WTC11 (cell line): ENCODE data around the gene LENEP. TPM values are rescaled to one million over a fixed set of nuclear protein-coding genes. Genes with fewer than 3 reads are reported as not detected.
A peak's percentile ranks its signal among the peaks of the same experiment; 100 is the strongest.

Experiments
- ATAC-seq: fragments of 200-7000 bp; cut with Tn5 transposase; 2 replicates; pipeline ENCODE4 v1.10.0; 2021; ENCODE audit warnings: mild to moderate bottlenecking, moderate library complexity
- CTCF ChIA-PET: fragments of 300-600 bp; sonication (Branson Sonifier 250); formaldehyde crosslinking; loops from one replicate; lab custom pipeline; 2021; ENCODE audit warnings: antibody characterized with exemption; lab: Charles Lee
- POLR2A ChIA-PET: fragments of 350-600 bp; sonication (Branson Sonifier 250); formaldehyde crosslinking; loops from one replicate; lab custom pipeline; 2021; ENCODE audit warnings: antibody characterized with exemption; lab: Charles Lee
- DNase-seq: peaks from one replicate; pipeline ENCODE4 v3.0.0; 2021; ENCODE audit warnings: low spot score
- H3K27ac Mint-ChIP-seq: 2 replicates; pipeline ENCODE4 v1.8.0; 2021; ENCODE audit warnings: mixed read lengths
- H3K27me3 Mint-ChIP-seq: 2 replicates; pipeline ENCODE4 v1.8.0; 2021; ENCODE audit warnings: low read depth, mild to moderate bottlenecking, moderate library complexity, mixed read lengths
- H3K36me3 Mint-ChIP-seq: 2 replicates; pipeline ENCODE4 v1.8.0; 2021; ENCODE audit warnings: mixed read lengths
- H3K4me1 Mint-ChIP-seq: 2 replicates; pipeline ENCODE4 v1.8.0; 2022; ENCODE audit warnings: mixed read lengths
- H3K4me3 Mint-ChIP-seq: 2 replicates; pipeline ENCODE4 v1.8.0; 2021; ENCODE audit warnings: mild to moderate bottlenecking, moderate library complexity, mixed read lengths
- H3K9me3 Mint-ChIP-seq: 2 replicates; pipeline ENCODE4 v1.8.0; 2021; ENCODE audit warnings: mixed read lengths
- ATF1 ChIP-seq: sonication (generic); formaldehyde crosslinking; IDR thresholded peaks from 2 replicates; pipeline ENCODE4 v1.8.1; 2023; ENCODE audit warnings: mild to moderate bottlenecking, moderate library complexity, missing genetic modification reagents
- ELF4 ChIP-seq: sonication (generic); formaldehyde crosslinking; IDR thresholded peaks from 2 replicates; pipeline ENCODE4 v1.8.1; 2022; ENCODE audit warnings: low read depth, mild to moderate bottlenecking, moderate library complexity, missing genetic modification reagents
- FOXP1 ChIP-seq: sonication (generic); formaldehyde crosslinking; IDR thresholded peaks from 2 replicates; pipeline ENCODE4 v1.8.0; 2022; ENCODE audit warnings: missing genetic modification reagents, mild to moderate bottlenecking, moderate library complexity, borderline replicate concordance
- MXD4 ChIP-seq: fragments of 250-450 bp; sonication (Bioruptor Pico); IDR thresholded peaks from 2 replicates; pipeline ENCODE4 v1.8.0; 2021; ENCODE audit warnings: mild to moderate bottlenecking, moderate library complexity, borderline replicate concordance
- NFE2L1 ChIP-seq: sonication (generic); formaldehyde crosslinking; IDR thresholded peaks from 2 replicates; pipeline ENCODE4 v1.8.1; 2023; ENCODE audit warnings: missing genetic modification reagents
- NR2C2 ChIP-seq: sonication (generic); formaldehyde crosslinking; IDR thresholded peaks from 2 replicates; pipeline ENCODE4 v1.8.0; 2022; ENCODE audit warnings: mild to moderate bottlenecking, missing genetic modification reagents
- SP1 ChIP-seq: sonication (generic); formaldehyde crosslinking; conservative IDR thresholded peaks from 2 replicates; pipeline ENCODE4 v1.8.1; 2022; ENCODE audit warnings: missing genetic modification reagents
- TP53 ChIP-seq: sonication (generic); formaldehyde crosslinking; IDR thresholded peaks from 2 replicates; pipeline ENCODE4 v1.8.1; 2023; ENCODE audit warnings: mild to moderate bottlenecking, missing genetic modification reagents
- ZBTB21 ChIP-seq: sonication (generic); formaldehyde crosslinking; IDR thresholded peaks from 2 replicates; pipeline ENCODE4 v1.8.1; 2023; ENCODE audit warnings: mild to moderate bottlenecking, missing genetic modification reagents, borderline replicate concordance
- ZNF121 ChIP-seq: sonication (generic); formaldehyde crosslinking; IDR thresholded peaks from 2 replicates; pipeline ENCODE4 v1.8.0; 2023; ENCODE audit warnings: missing genetic modification reagents
- ZNF232 ChIP-seq: sonication (generic); formaldehyde crosslinking; IDR thresholded peaks from 2 replicates; pipeline ENCODE4 v1.8.0; 2022; ENCODE audit warnings: mild to moderate bottlenecking, missing genetic modification reagents
- total RNA-seq: library from RNA; stranded (reverse); gene quantifications from 3 replicates; pipeline ENCODE4 v1.2.3, GENCODE V29; 2021
- TF ChIP-seq, protein P1 (sequence below): sonication (generic); formaldehyde crosslinking; IDR thresholded peaks from 2 replicates; pipeline ENCODE4 v1.8.1; 2023; ENCODE audit warnings: mild to moderate bottlenecking, moderate library complexity, missing genetic modification reagents
- TF ChIP-seq, protein P2 (sequence below): fragments of 250-450 bp; sonication (Bioruptor Pico); conservative IDR thresholded peaks from 2 replicates; pipeline ENCODE4 v1.9.0; 2021; ENCODE audit warnings: mild to moderate bottlenecking
- TF ChIP-seq, protein P3 (sequence below): sonication (generic); formaldehyde crosslinking; IDR thresholded peaks from 2 replicates; pipeline ENCODE4 v1.8.1; 2023; ENCODE audit warnings: mild to moderate bottlenecking, missing genetic modification reagents
- TF ChIP-seq, protein P4 (sequence below): sonication (generic); formaldehyde crosslinking; IDR thresholded peaks from 2 replicates; pipeline ENCODE4 v1.8.1; 2022; ENCODE audit warnings: mild to moderate bottlenecking, missing genetic modification reagents, moderate library complexity, borderline replicate concordance
- TF ChIP-seq, protein P5 (sequence below): sonication (generic); formaldehyde crosslinking; IDR thresholded peaks from 2 replicates; pipeline ENCODE4 v1.8.0; 2022; ENCODE audit warnings: mild to moderate bottlenecking, missing genetic modification reagents

Gene LENEP
- total RNA-seq, 1 experiment from 2014 or later = 1.2 TPM

DNA sequence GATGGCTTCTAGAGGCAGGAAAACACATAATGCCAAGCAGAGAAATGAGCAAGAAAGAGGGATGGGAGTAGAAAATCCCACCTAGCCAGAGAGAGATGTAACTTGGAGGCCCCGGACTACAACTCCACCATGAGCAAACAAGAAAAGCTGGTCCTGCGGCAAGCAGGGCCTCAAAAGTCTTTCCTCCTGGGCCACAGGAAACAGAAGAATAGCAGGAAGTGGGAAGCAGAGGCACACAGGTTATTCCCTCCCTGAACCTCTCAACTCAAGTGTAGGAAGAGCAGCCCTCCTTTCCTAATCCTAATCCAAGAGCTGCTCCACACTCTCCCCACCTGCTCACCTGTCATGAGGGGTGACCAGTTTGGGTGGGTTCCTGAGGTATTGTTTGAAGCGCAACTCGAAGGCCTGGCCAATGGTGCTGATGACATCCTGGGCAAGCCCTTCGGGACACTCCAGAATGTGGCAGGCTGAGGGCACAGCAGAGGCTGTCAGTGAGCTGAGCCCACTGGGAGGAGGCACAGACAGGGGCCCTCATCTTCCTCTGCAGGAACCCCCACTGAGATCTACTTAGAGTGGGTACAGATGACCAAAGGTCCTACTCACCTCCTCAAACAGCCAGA is 25.9 kb upstream of the LENEP start:
- no peaks in the 10 kb centered on the region for H3K27me3 Mint-ChIP-seq
- ChIA-PET CTCF (interaction anchor here (8.3 kb wide), 1 partner anchor 30 kb away, joined by 176 read pairs; the partner anchor contains the start of genes LENEP and ZBTB7B), POLR2A (interaction anchor here (1.0 to 7.3 kb wide), 2 partner anchors 11 to 31 kb away, joined by 3 to 176 read pairs; partner anchors contain the start of genes LENEP and ZBTB7B)

DNA sequence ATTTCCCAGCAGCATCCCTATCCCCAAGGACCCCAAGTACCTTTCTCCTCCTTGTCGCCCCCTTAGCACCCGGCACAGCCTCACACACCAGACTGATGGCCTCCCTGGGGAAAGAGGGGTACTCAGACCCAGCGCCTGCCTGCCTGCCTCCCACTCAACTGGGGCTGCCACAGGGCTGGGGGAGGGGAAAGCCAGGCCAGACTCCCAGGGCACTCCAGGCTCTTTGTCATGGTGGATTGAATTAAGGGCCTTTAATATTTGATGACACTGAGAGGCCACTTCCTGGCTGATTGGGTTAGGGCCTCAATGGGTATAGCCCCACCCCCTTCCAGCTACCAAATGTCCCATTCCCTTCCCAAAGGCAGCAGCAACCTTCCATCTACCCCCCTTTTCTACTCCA is 24.7 kb upstream of the LENEP start:
- no peak overlapping the region for H3K4me3 Mint-ChIP-seq
- ChIA-PET CTCF (interaction anchor here (0.7 to 8.3 kb wide), 3 partner anchors 25 to 93 kb away, joined by 5 to 176 read pairs (median 6); partner anchors contain the start of genes LENEP and ZBTB7B), POLR2A (interaction anchor here (0.9 to 7.3 kb wide), 5 partner anchors 12 to 49 kb away, joined by 3 to 176 read pairs (median 66); partner anchors contain the start of genes FLAD1, LENEP, PBXIP1 and ZBTB7B)
- H3K27me3 Mint-ChIP-seq = no peaks in the 10 kb centered on the region
- ATAC-seq = no peak
- TF ChIP-seq TP53 (CRISPR knock-in tag) (no peak), NFE2L1 (CRISPR knock-in tag) (no peak), ZNF232 (CRISPR knock-in tag) (no peak), ATF1 (CRISPR knock-in tag) (no peak), SP1 (CRISPR knock-in tag) (no peak), ELF4 (CRISPR knock-in tag) (no peak), ZNF121 (CRISPR knock-in tag) (no peak), NR2C2 (no peak), MXD4 (CRISPR knock-in tag) (no peak), ZBTB21 (CRISPR knock-in tag) (no peak)
- TF ChIP-seq, protein P1, sequence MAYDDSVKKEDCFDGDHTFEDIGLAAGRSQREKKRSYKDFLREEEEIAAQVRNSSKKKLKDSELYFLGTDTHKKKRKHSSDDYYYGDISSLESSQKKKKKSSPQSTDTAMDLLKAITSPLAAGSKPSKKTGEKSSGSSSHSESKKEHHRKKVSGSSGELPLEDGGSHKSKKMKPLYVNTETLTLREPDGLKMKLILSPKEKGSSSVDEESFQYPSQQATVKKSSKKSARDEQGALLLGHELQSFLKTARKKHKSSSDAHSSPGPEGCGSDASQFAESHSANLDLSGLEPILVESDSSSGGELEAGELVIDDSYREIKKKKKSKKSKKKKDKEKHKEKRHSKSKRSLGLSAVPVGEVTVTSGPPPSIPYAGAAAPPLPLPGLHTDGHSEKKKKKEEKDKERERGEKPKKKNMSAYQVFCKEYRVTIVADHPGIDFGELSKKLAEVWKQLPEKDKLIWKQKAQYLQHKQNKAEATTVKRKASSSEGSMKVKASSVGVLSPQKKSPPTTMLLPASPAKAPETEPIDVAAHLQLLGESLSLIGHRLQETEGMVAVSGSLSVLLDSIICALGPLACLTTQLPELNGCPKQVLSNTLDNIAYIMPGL (CRISPR knock-in tag) = no peak
- TF ChIP-seq, protein P2, sequence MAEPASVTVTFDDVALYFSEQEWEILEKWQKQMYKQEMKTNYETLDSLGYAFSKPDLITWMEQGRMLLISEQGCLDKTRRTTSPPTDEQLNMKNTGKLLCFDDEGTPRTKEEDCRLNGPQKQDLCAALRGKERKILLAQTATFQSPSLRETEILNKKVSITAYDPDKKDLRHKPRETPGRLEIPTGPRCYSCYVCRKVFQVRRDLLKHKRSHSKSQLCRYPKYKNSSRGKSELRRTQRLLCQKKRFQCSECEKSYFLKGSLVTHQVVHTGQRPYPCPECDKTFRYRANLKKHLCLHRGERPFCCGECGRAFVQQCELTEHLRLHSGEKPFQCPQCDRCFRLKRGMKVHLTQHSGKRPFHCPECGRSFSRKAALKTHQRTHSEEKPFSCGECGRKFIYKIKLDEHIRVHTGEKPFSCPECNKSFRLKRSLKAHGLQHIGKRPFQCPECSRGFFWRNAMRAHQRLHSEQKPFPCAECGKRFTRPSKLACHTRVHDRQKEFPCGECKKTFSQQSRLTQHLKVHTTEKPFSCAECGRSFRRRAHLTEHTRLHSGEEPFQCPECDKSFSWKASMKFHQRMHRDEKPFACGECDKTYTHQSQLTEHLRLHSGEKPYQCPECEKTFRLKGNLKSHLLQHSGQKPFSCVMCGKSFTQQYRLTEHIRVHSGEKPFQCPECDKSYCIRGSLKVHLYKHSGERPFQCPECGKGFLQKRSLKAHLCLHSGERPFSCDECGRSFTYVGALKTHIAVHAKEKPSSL (CRISPR knock-in tag) = no peak
- TF ChIP-seq, protein P3, sequence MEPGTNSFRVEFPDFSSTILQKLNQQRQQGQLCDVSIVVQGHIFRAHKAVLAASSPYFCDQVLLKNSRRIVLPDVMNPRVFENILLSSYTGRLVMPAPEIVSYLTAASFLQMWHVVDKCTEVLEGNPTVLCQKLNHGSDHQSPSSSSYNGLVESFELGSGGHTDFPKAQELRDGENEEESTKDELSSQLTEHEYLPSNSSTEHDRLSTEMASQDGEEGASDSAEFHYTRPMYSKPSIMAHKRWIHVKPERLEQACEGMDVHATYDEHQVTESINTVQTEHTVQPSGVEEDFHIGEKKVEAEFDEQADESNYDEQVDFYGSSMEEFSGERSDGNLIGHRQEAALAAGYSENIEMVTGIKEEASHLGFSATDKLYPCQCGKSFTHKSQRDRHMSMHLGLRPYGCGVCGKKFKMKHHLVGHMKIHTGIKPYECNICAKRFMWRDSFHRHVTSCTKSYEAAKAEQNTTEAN = no peak
- TF ChIP-seq, protein P4, sequence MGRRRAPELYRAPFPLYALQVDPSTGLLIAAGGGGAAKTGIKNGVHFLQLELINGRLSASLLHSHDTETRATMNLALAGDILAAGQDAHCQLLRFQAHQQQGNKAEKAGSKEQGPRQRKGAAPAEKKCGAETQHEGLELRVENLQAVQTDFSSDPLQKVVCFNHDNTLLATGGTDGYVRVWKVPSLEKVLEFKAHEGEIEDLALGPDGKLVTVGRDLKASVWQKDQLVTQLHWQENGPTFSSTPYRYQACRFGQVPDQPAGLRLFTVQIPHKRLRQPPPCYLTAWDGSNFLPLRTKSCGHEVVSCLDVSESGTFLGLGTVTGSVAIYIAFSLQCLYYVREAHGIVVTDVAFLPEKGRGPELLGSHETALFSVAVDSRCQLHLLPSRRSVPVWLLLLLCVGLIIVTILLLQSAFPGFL (CRISPR knock-in tag) = no peak
- TF ChIP-seq, protein P5, sequence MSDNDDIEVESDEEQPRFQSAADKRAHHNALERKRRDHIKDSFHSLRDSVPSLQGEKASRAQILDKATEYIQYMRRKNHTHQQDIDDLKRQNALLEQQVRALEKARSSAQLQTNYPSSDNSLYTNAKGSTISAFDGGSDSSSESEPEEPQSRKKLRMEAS = no peak
- no peak for DNase-seq
- peaks cover 42% of the 10 kb centered on the region for H3K36me3 Mint-ChIP-seq
- peak overlapping the region; percentile 81 for H3K27ac Mint-ChIP-seq
- H3K9me3 Mint-ChIP-seq = no peaks in the 10 kb centered on the region
- peaks cover 45% of the 10 kb centered on the region for H3K4me1 Mint-ChIP-seq

More for the DNA sequence above, 25.9 kb upstream of the LENEP start:
- Mint-ChIP-seq H3K4me1 (peaks cover 46% of the 10 kb centered on the region), H3K27ac (no peak overlapping the region), H3K4me3 (no peak overlapping the region), H3K9me3 (no peaks in the 10 kb centered on the region), H3K36me3 (peaks cover 48% of the 10 kb centered on the region)
- ATAC-seq (no peak), DNase-seq (no peak)
- TF ChIP-seq FOXP1 (peak; percentile 39; the same call in 1 of the 2 replicates), NFE2L1 (CRISPR knock-in tag) (no peak)
